GM12878 (cell line): ENCODE results near the gene TMUB2. TPM values are rescaled to one million over a fixed set of nuclear protein-coding genes. Genes with fewer than 3 reads are reported as not detected.

ENCODE experiments used
- ATAC-seq: fragments of 200-7000 bp; cut with Tn5 transposase; 3 replicates; pipeline ENCODE4 v1.9.1; 2020; ENCODE audit warnings: mild to moderate bottlenecking, moderate library complexity
- BruUV-seq: library from RNA; stranded (reverse); fragments of 400-500 nt; replicated peaks from 2 replicates; lab custom pipeline; 2021; lab: Mats Ljungman, UMichigan
- CTCF ChIA-PET: fragments of 300-600 bp; sonication (Branson Sonifier 250); formaldehyde crosslinking; extraction: SDS; loops from one replicate; lab custom pipeline; 2021; ENCODE audit warnings: inconsistent platforms; lab: Yijun Ruan, JAX
- POLR2A ChIA-PET: fragments of 350-600 bp; formaldehyde crosslinking; extraction: SDS; loops from one replicate; lab custom pipeline; 2021; ENCODE audit warnings: inconsistent platforms; lab: Charles Lee
- RAD21 ChIA-PET: fragments of 300-600 bp; sonication (Branson Sonifier 250); formaldehyde crosslinking; loops from one replicate; lab custom pipeline; 2023; ENCODE audit warnings: antibody characterized with exemption; ENCODE audit not compliant: unreplicated experiment; lab: Charles Lee
- SMC1A ChIA-PET: fragments of 300-600 bp; sonication (Branson Sonifier 250); formaldehyde crosslinking; loops from one replicate; lab custom pipeline; 2023; ENCODE audit not compliant: unreplicated experiment, uncharacterized antibody; lab: Charles Lee
- DNase-seq: peaks from one replicate; pipeline ENCODE4 v3.0.0-alpha.2; 2011; ENCODE audit warnings: low read depth, low spot score
- FAIRE-seq: peaks from 3 replicates; lab custom pipeline; 2011; peaks lifted over from hg19 to GRCh38; lab: Jason Lieb, UNC
- H2AFZ ChIP-seq: 2 replicates; pipeline ENCODE4 v1.6.0; 2011; ENCODE audit warnings: low read depth, low read length, control low read depth; ENCODE audit not compliant: control insufficient read depth
- H3K27ac ChIP-seq: 2 replicates; pipeline ENCODE4 v1.5.1; 2011; ENCODE audit warnings: control low read depth; ENCODE audit not compliant: control insufficient read depth, insufficient read depth
- H3K27me3 ChIP-seq, 2 experiments: replicated peaks in 1 of 2; 2 replicates each; pipeline versions ENCODE4 v1.6.0 to v1.6.1; 2011; ENCODE audit warnings: low read length in 1 of 2; ENCODE audit not compliant: control insufficient read depth in 2 of 2, insufficient read depth in 2 of 2
- H3K36me3 ChIP-seq, 2 experiments: 2 replicates each; pipeline ENCODE4 v1.5.1; 2011; ENCODE audit warnings: low read length in 1 of 2; ENCODE audit not compliant: control insufficient read depth in 2 of 2, insufficient read depth in 2 of 2
- H3K4me1 ChIP-seq: 2 replicates; pipeline ENCODE4 v1.6.1; 2011; ENCODE audit warnings: mild to moderate bottlenecking, low read length, moderate library complexity, mixed read lengths; ENCODE audit not compliant: control insufficient read depth, insufficient read depth
- H3K4me2 ChIP-seq: 2 replicates; pipeline ENCODE4 v1.6.0; 2011; ENCODE audit warnings: control low read depth; ENCODE audit not compliant: control insufficient read depth, insufficient read depth
- H3K4me3 ChIP-seq: fragments of 200-600 bp; sonication (generic); 2 replicates; pipeline ENCODE4 v1.5.1; 2016
- H3K79me2 ChIP-seq: 2 replicates; pipeline ENCODE4 v1.6.0; 2011; ENCODE audit warnings: low read length; ENCODE audit not compliant: control insufficient read depth, insufficient read depth
- H3K9ac ChIP-seq: 2 replicates; pipeline ENCODE4 v1.8.0; 2011; ENCODE audit warnings: low read length, control low read depth, mixed read lengths; ENCODE audit not compliant: control insufficient read depth, insufficient read depth
- H3K9me3 ChIP-seq: replicated peaks from 3 replicates; pipeline ENCODE4 v1.5.1; 2011; ENCODE audit warnings: mild to moderate bottlenecking, low read length; ENCODE audit not compliant: control insufficient read depth, insufficient read depth
- H4K20me1 ChIP-seq: 2 replicates; pipeline ENCODE4 v1.6.0; 2011; ENCODE audit not compliant: control insufficient read depth, insufficient read depth
- BCL3 ChIP-seq: IDR thresholded peaks from 2 replicates; pipeline ENCODE4 v1.6.1; 2011; ENCODE audit warnings: borderline replicate concordance, low read depth, mild to moderate bottlenecking, moderate library complexity, low read length; ENCODE audit not compliant: insufficient read depth, poor library complexity, severe bottlenecking
- PBX3 ChIP-seq: IDR thresholded peaks from 2 replicates; pipeline ENCODE4 v1.6.1; 2011; ENCODE audit warnings: mild to moderate bottlenecking, low read depth, low read length, moderate library complexity; ENCODE audit not compliant: insufficient replicate concordance
- POLR2A ChIP-seq: IDR thresholded peaks from 2 replicates; pipeline ENCODE4 v1.6.1; 2011; ENCODE audit warnings: low read depth, mild to moderate bottlenecking, low read length
- POLR2AphosphoS2 ChIP-seq: IDR thresholded peaks from 2 replicates; pipeline ENCODE4 v1.6.1; 2011; ENCODE audit warnings: low read depth, mild to moderate bottlenecking, low read length, improper control_type of control experiment, moderate library complexity
- POLR2AphosphoS5 ChIP-seq: IDR thresholded peaks from 2 replicates; pipeline ENCODE4 v1.6.1; 2011; ENCODE audit warnings: mild to moderate bottlenecking, low read length, inconsistent platforms
- TCF3 ChIP-seq: IDR thresholded peaks from 2 replicates; pipeline ENCODE4 v1.6.1; 2012; ENCODE audit warnings: low read depth, mild to moderate bottlenecking, low read length, borderline replicate concordance; ENCODE audit not compliant: insufficient read depth
- ZNF207 ChIP-seq: fragments of 450-650 bp; IDR thresholded peaks from 2 replicates; pipeline ENCODE4 v1.6.1; 2014; ENCODE audit warnings: antibody characterized with exemption, mild to moderate bottlenecking, borderline replicate concordance
- WGBS: methylation state at CpG from one replicate; pipeline ENCODE4 v1.1.6; 2016; ENCODE audit warnings: low lambda C conversion rate; ENCODE audit not compliant: insufficient replicate concordance, insufficient coverage; ENCODE audit errors: missing lambda C conversion rate; 5-methylcytosine and 5-hydroxymethylcytosine counted together
- in situ Hi-C: fragments of 300-500 bp; cut with MboI; formaldehyde crosslinking; loops from 9 replicates; pipeline ENCODE4 v1.14.3; 2018; ENCODE audit warnings: mixed read lengths
- intact Hi-C: fragments of 100-400 bp; cut with micrococcal nuclease; formaldehyde crosslinking; loops from one replicate; pipeline ENCODE4 v1.14.2; 2022; ENCODE audit not compliant: unreplicated experiment
- polyA plus RNA-seq, 11 experiments: library from polyadenylated mRNA; depleted of rRNA in 4 of 11; unstranded in 6 of 11; stranded (reverse) in 5 of 11; fragments of >200 nt; fragmentation: Nextera tagmentation in 4 of 11; fragmentation: Illumina TruSeq in 1 of 11; extraction: Ambion mirVana in 4 of 11; extraction: Trizol in 1 of 11; gene quantifications; 1 replicate in 1 of 11; 2 replicates in 10 of 11; pipeline versions ENCODE4 v1.2.1 to v1.2.3, GENCODE V29; 2011 to 2016; ENCODE audit warnings: inconsistent platforms in 2 of 11, missing spikeins in 2 of 11, low read depth in 1 of 11
- total RNA-seq, 4 experiments: library from RNA; depleted of rRNA in 3 of 4; stranded (reverse); fragments of >200 nt in 3 of 4; fragmentation: Illumina TruSeq in 1 of 4; extraction: Trizol in 1 of 4; gene quantifications; 2 replicates each; pipeline versions ENCODE4 v1.2.1 to v1.2.3, GENCODE V29; 2013 to 2021
- TF ChIP-seq, protein P1 (sequence below): IDR thresholded peaks from 2 replicates; pipeline ENCODE4 v1.6.1; 2012; ENCODE audit warnings: low read length, inconsistent platforms

TMUB2 gene
- total and polyA plus RNA-seq, 10 of the 15 experiments (the other 5 are each of a cell fraction or from before 2014, with no cell fraction given), result 4.3 to 34.0 (median 20.0) TPM

DNA sequence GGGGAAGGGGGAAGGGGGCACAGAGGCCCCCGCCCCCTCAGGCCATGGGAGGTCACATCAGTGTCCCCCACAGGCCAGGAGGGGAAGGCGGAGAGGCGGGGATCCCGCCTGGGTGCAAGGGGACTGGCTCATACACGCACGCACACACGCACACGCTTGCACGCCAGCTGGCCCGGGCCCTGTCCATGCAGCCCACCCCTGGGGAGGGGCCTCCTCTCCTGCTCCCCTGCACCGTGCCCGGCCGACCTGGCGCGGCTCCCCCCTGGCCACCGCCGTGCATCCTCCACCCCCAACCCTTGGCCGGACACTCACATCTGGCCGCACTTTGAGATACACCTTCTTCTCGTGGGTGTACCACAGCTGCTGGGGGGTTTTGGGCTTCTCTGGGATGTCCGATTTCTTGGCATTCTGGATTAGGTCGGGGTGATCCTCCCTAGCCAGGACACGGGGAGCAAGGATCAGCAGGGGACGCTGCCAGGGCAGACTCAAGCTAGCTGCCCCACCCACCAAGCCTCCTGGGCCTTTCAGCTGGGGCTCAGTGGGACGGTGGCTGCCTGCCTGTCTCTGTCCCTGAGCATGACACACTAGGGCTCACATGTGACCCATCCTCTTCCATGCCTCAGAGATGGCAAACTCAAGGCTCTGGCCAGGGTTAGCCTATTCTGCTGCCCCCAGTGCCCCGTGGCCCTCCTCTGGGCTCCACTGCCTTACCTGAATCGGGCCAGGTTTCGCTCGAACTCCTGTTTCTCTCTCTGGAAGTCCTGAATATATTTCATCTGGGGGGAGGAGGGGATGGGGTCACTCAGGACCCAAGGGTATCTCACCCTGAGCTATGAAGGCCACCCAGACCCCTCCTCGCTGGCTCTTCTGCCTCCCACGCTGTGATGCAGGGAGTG is 26.0 kb downstream of the TMUB2 start:
- intact Hi-C loops, result loop anchor here (10.0 kb wide), 1 partner anchor 292 kb away; the partner anchor contains the start of gene GPATCH8
- ChIA-PET SMC1A (no interaction called here), RAD21 (interaction anchor here (3.4 kb wide), 1 partner anchor 138 kb away, joined by 21 read pairs; no protein-coding TSS in a partner anchor), CTCF (interaction anchor here (0.6 to 7.0 kb wide), 7 partner anchors 8 to 190 kb away, joined by 3 to 135 read pairs (median 45); partner anchors contain the start of genes ATXN7L3, GRN and SLC25A39), POLR2A (interaction anchor here (1.0 to 1.2 kb wide), 3 partner anchors 114 to 118 kb away, joined by 3 read pairs; no protein-coding TSS in a partner anchor)
- H2AFZ ChIP-seq, result no peak overlapping the region
- no peak overlapping the region for H3K27ac ChIP-seq
- H3K9me3 ChIP-seq, result no peaks in the 10 kb centered on the region
- no peak overlapping the region for H3K4me3 ChIP-seq
- DNase-seq, result no peak
- peaks cover 42 to 53% of the 10 kb centered on the region in 2 experiments for H3K36me3 ChIP-seq
- ATAC-seq, result no peak
- TF ChIP-seq POLR2A (peak; percentile 80), ZNF207 (no peak), TCF3 (no peak), BCL3 (peak; percentile 64), PBX3 (peak; percentile 32), POLR2AphosphoS2 (peak; percentile 26; the same call in 1 of the 2 replicates), POLR2AphosphoS5 (peak; percentile 28)
- TF ChIP-seq, protein P1, sequence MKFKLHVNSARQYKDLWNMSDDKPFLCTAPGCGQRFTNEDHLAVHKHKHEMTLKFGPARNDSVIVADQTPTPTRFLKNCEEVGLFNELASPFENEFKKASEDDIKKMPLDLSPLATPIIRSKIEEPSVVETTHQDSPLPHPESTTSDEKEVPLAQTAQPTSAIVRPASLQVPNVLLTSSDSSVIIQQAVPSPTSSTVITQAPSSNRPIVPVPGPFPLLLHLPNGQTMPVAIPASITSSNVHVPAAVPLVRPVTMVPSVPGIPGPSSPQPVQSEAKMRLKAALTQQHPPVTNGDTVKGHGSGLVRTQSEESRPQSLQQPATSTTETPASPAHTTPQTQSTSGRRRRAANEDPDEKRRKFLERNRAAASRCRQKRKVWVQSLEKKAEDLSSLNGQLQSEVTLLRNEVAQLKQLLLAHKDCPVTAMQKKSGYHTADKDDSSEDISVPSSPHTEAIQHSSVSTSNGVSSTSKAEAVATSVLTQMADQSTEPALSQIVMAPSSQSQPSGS, result peak; percentile 39; the same call in 1 of the 2 replicates
- no peaks in the 10 kb centered on the region for H3K27me3 ChIP-seq
- FAIRE-seq, result no peak
- peaks cover 35% of the 10 kb centered on the region for H3K4me1 ChIP-seq
- no TSS peak for BruUV-seq
- WGBS, result 89% methylated on average over 23 of the region's 31 CpGs
- no peak overlapping the region for H3K9ac ChIP-seq
- peaks cover 2% of the 10 kb centered on the region; the same call in 1 of the 2 replicates for H4K20me1 ChIP-seq
- no peak overlapping the region for H3K4me2 ChIP-seq
- peaks cover 33% of the 10 kb centered on the region for H3K79me2 ChIP-seq
- in situ Hi-C loops, result loop anchor here (25.0 kb wide), 1 partner anchor 300 kb away; the partner anchor contains the start of gene GPATCH8
